CD4-positive, alpha-beta T cell treated with Interleukin-17A for 4 hours (primary cell): ENCODE data around the gene TBX21.

Source experiments
- DNase-seq: peaks from one replicate; pipeline ENCODE4 v3.0.0-alpha.2; 2020; ENCODE audit warnings: mixed read lengths

The TBX21 gene

DNA sequence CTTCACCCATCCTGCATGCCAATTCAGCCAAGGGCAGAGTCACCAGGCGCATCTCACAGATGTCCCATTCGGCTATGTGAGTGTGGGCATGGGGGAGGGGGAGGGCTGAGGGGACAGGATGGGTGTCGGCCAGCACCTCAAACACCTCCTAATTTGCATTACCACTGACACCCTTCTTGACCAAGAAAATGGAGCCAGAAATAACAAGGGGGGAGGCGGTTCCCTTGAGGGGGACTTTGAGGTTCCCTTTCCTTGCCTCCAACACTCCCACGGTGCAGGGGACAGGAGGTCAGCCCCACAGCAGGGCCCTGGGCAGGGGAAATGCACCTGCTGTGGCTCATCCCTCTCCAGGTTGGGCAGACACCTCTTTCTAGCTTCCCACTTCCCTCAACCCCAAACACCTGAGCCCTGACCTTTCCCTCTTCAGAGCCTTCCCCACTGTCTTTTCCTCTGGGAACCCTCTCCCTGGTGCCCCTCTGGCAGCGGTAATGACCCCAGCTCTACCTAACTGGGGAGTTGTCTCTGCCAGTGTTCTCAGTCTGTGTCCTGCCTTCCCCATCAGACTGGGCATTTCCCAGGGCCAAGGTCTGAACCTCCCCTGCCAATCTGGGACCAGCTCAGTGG is 18.2 kb upstream of the TBX21 start:
- no peak for DNase-seq

DNA sequence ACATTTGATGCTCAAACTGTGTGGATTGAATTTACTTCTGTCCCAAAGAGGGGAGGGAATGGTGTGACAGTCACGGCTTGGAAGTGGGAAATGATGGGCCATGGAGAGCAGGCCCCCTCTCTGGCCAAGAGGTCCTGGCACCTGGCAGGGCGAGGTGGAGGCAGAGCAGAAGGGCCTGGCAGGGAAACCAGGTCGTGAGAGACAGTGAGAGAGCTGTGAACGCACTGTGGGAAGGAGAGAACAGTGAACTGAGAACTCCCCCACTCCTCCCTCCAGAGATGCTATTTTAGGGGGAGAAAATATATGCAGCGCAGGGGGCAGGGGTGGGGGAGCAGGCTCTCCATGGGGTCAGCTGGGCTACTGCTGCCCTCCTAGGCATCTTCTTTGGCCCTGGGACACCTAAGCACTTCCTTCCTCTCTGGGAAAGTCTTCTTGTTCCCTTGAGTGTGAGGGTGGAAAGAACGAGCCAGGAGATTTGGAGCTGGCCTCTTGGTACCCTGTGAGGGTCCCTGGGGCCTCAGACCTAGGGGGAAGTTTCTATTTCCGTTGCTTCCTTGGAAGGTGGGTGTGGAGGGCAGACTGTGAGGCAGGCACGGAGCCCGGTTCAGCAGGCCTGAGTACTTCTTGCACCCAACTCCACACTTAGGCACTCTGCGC is 17.2 kb upstream of the TBX21 start:
- DNase-seq: no peak

DNA sequence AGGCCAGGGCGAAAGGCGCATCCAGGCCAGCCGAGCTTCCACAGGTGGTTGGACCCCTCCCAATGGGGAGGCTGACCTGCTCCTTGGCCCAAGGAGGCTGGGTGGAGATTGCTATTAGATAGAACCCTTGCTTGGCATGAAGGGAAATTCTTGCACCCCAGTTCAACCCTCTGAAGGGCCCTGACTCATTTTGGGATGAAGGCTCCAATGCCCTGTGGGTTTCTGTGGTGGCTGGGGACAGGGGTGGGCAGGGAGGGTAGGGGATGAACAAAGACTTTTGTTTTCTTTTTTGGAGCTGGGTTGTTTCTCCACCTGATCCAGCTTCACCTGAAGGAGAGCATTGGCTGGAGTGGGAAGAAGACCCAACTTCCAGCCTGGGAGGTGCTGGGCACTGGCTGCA is 16.7 kb upstream of the TBX21 start:
- no peak for DNase-seq

DNA sequence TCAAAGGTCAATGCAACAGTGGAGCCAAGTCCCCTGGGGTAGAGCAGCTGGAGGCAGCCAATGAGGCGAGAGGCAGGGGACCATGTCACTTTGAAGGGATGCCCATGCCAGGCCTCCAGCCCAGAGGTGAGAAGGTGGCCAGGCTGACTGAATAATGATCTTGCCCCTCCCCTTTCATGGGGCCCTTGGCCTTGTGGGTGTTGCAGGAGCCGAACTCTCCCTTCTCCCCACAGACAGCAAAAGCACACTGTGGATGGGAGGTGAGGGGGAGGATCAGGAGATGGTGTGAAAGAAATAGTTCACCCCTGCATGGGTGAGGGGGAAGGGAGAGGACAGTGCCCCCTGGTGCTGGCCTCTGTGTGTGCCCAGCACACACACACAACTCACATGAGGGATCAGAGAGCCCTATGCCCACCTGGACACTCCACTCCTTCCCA is 15.8 kb upstream of the TBX21 start:
- DNase-seq: peak; percentile 42

DNA sequence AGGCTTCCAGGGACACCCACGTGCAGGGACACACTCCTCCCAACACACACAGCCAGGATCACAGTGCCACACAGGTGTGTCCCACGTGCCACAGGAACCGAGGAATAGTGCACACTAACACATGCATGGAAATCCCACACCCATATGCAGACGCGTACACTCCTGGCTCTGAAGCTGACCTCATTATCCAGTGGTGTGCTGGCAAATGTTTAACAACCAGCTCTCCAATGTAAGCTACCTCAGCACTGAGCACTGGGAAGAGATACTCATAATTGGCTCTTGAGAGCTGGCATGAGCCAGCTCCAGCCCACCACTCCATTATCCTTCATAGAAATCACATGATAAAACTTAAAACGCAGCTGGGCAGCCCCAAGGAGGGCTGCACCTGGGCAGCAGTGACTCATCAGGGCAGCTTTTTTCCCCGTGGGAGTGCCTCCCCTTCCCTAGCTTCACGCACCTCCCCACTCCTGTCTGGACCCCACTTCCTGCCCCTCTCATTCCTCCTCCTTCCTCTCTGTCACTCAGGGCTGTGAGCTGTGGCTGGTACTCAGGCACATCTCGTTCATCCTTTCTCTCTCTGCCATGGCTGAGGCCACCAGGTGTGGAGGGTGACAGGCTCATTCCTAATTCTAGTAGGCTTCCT is 14.9 kb upstream of the TBX21 start:
- no peak for DNase-seq

DNA sequence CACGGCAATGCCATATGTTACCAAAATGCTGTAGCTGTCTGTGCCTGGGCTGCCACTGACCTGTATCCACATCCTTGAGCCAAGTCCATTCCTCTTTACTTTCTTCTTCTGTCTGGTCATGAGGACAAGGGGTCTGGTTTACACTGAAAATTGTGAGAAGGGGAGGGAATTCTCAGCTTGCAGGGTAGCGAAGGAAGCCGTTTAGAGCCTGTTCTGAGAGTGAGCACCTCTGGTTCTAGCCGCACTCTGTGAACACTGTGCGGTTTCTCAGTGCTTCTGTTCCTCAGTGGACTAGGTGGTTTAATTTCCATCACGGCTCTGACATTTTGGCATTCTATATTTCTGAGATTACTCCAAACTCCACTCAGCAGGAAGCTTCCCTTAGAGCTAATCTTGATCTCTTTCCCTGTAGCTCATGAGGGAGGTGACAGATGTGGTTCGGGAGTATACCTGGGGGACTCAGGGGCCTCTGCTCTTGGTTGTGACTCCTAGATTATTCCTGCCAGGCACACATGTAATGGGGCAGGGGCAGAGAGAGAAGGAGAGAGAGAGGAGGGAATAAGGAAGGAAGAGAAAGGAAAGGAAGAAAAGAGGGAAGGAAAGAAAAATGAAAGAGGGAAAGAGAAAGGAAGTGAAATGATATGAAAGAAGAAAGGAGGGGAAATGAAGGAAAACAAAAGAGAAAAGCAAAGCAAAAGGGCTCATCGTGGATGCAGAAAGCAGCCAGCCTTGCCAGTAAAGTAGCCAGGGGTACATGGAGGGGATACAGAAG is 14.2 kb upstream of the TBX21 start:
- no peak for DNase-seq

DNA sequence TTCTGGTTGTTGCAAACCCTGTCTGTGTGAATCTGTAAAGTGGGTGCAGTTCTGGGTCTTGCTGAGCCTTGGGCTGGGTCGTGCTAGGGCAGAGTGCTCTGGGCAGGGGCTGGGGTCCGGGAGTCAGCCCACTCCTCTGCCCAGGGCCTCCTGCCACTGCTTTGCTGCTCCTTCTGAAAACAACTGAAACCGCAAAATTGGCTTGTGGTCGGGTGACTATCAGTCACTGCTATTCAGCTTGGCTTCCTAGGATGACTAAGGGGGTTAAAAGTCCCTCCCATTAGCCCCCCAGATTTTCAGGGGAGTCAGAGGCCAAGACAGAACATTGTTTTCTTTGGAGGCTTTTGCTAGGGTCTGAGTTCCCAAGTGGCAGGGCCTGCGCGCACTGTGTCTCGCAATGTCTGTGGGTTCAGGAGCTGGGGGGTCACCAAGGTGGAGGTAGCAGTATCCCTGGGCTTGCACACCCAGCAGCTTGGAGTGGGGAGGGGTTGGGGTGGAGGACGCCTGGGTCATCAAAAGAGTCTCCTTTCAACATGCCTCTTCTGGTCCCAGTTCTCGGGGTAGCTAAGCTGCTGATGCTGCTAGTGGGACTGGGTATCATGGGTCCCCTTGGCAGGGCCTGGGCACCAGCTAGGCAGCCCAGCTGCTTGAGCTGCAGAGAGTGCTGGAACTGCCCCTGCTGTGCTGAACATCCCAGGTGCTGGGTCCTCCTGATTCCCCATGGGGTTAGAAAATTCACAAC is 13.5 kb upstream of the TBX21 start:
- peak; percentile 64 for DNase-seq

DNA sequence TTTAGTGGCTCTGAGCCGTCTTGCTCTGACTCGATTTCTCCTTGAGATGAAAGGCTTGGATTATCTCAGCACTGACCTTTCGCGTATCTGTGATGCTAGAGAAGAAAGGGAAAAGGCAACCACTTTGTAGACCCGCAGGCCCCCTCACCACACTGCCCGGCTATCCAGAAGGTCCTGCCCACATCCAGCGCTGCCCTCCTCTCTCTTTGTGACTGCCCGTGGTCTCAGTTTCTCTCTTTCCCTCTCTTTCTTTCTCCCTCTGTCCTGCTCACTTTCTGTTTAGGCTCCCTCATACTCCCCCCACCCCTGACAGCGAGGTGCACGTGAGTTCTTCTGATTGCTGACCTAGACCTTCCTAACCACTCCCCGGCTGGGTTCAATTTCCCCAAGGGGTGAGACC is 12.8 kb upstream of the TBX21 start:
- DNase-seq: no peak

DNA sequence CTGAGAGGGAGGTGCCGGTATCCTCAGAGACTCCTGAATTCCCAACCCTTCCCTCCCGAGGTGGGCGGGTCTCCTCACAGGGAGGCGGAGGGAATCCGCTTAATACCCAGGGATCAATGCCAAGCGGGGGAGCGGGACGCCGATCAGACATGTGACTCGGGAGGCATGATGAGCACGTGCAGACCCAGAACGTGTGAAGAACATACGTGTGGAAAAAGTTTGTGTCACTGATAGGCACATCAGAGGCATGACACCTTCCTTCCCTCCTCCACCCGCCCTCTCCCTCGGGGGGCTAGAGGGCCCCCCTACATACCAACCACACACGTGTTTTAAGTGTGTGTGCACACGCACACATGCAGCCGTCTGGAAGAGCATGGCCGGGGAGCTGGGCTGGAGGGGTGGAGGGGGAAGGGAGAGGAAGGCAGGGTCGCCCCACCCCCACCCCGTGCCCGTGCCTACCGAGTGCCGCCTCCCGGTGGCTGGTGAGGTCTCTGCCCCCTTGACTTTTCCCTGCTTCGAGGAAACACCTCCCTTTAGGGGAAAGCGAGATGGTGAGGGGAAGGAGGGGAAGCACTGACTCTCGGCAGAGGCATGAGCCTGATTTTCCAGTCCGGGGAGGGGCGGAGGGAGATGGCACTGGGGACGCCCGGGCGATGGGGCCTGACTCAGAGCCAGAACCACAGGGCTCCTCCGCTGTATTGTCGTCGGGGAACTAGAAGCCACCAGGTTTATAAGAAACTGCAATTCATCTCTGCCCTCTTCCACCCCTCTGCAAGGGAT is 12.1 kb upstream of the TBX21 start:
- peak; percentile 83 for DNase-seq

DNA sequence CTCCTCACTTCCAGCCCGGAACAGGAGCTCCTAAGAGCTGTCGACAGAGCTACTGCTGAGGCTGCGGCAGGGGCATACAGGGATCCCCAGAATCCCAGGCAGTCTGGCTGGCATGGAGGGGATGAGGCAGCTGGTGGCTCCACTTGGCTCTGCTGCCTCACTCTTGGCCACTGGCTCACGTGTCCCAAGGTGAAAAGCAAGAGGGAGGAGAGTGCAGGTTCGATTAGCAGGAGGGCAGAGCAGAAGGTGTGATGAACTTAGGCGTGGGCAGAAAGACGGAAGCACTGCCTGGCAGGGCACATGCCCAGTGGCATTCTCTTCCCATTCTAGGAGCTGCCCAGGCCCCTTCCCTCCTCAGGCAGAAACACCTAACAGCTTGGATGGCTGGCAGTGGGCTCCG is 11.3 kb upstream of the TBX21 start:
- DNase-seq: no peak

DNA sequence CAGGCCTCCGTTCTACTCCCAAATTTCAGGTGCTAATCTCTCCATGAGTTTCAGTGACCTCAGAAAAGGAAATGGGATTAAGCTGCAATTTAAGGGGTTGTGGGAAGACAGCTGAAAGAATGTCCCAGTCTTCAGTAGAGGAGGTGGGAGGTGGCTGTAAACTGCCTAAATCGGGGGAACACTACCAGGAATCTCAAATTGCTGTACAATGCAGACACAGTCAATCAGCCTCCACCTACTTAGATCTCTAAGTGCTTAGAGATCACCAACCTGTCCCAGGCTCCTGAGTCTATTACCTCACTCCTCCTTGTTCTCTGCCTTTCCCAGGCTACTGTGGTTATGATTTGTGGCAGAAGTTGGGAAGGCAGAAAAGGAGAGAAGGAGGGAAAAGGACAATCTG is 8.3 kb upstream of the TBX21 start:
- no peak for DNase-seq

DNA sequence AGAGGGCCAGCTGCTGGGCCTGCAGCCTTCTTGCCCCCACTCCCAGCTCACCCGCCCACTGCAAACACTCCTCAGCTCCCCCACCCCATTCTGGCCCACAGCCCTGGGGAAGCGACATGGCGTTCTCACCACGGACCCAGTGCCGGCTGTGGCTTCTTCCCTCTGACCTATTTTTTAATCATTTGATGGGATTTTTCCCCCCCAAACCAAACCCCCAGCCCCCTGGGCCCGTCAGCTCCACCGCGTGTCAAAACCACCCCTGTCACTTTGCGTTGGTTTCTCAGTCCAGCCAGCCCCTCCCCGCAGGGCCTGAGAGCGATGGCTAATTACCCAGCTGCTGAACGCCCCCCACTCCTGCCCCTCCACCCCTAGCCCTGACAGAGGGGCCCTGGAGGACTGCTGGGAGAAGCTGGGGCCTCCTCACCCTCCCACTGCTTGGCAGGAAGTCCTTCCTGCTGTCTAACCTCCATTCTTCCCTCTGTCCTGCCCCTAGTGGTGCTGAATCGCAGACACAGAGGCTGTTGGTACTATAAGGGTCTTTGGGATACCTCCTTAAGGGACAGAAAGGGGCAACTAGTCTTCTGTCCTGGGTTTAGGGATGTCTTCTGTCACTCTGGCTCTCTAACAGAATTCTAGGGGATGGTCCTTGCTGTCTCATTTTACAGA is 7.5 kb upstream of the TBX21 start:
- DNase-seq: no peak

DNA sequence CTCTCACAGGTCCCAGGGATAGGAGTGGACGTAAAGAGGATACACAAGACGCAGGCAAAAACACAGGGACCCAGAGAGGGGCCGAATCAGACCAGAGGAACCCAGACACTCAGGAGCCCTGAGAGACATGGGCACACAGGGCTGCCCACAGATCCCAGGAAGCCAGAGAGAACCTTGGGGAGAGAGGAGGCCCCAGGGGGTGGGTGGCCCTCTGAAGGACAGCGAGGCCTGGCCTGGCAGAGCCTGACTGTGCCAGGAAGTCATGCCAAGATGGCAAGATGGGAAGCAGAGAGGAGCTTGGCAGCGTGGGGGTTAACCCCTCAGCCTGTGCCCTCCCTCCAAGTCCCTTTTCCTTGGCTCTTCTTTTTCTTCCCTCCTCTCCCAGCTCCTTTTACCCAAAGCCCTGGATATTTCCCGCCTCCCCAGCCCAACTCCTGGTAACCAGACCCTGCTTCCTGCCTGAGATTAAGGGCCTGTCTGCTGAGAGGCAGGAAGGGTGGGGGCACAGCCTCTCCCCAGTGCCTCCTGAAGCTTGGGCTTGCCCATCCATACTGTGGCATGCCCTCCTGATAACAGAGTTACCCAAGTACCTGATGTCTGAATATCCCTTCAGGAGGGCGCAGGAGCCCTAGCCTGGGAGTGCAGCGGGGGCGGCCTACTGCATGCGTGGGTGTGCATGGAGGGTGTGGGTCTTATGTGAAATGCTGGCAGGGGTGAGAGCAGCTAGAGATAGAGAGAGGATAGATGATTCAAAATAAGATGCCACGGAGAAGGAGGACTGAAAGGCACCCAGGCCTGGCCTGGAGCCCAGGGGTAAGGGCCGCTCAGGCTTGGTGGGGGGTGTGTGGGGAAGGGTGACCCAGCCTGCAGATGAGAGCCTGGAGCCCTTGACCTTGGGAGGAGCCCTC is 6.0 kb upstream of the TBX21 start:
- no peak for DNase-seq

DNA sequence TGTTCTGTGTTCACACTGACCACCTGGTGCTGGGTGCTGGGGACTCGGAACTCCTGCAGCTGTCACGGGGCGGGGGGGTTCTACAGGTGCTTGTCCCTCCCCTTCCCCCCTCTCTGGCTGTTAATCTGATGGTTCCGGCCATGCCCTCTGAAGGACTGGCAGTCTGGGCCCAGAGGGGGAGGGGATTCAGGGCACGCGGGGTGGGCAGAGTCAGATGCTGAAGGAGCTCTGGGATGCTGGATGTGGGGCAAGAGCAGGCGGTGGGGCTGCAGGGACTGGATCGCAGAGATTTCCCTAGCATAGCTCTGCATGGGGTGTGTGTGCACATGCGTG is 5.4 kb upstream of the TBX21 start:
- no peak for DNase-seq

DNA sequence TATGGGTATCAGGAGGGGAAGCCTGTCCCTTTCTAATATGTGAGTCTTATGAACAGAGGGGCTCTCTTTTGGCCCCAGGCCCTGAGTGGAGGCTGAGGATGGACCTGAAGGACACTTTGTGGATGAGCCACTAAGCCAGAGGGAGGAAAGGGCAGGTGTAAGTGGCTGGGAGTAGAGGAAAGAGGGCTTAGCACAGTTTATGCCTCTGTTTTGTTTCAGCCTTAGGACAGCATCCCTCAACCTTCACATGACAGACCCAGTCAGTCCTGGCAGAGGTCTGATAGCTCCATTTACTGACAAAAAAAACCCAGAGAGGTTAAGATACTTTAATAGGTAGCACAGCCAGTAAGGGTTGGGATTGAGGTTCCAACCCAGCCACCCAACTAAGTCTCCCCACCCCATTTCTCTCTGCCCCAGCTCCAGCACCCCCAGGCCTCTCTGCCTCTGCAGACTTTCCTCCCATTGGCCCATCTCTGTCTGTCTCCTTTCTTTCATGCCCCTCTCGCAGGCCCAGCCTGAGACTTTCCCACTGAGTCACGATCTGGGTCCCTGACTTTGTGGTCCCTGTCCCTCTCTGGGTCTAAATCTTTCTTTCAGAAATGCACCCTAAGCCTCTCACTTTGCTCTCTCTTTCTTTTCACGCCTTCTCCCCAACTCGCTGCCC is 4.7 kb upstream of the TBX21 start:
- DNase-seq: no peak

DNA sequence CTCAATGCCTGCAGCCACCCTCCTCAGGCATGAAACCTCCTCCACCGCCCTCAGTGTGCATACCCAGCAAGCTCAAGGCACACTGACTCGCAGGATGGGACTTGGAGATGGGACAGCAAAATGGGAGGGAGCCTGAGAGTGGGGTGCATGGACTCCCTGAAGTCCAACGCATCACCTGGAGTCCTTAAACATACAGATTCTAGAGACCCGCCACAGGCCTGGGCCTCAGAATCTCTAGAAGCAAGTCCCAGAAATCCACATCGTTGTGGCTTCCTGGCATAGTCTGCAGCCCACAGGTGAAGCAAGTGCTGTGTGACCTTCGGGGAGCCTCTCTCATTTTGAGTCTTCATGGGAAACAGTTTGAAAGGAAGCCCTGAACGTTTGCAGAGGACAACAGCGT is 3.6 kb upstream of the TBX21 start:
- DNase-seq: no peak

DNA sequence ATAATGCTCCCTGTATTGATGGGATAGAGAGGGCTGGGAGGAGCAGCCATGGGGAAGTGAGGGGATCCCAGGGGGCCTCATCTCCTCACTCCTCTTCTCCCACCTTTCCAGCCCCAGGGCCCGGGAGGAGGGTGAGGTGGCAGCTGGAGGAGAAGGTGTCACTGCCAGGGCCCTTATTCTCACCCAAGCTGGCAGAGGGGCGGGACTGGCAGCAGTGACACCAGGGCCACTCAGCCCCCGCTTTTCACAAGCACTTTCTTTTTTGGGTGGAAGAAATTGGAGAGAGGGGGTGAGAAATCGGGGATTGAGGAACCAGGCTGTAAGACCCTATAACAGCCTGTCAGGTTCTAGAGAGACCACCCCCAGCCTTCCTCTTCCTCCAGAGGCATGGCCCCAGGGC is 2.4 kb upstream of the TBX21 start:
- DNase-seq: no peak

DNA sequence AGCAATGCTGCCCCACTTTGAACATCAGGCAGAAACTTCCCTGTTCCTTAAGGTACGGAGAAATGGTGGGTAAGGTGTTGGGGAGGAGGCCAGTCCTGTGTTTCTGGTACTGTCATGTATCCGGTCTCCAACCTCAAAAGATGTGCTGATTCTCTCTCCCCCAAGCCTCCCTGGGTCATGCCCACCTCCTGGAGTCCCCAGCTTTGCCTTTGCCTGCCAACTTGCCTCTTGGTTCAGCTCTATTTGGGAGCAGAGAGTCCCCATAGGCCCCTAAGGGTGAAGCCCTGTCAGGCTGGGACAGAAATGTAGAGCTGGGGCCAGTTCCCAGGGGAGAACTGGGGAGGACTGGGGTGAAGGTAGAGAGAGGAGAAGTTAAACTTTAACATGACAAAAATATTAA is 1.6 kb upstream of the TBX21 start:
- DNase-seq: no peak

DNA sequence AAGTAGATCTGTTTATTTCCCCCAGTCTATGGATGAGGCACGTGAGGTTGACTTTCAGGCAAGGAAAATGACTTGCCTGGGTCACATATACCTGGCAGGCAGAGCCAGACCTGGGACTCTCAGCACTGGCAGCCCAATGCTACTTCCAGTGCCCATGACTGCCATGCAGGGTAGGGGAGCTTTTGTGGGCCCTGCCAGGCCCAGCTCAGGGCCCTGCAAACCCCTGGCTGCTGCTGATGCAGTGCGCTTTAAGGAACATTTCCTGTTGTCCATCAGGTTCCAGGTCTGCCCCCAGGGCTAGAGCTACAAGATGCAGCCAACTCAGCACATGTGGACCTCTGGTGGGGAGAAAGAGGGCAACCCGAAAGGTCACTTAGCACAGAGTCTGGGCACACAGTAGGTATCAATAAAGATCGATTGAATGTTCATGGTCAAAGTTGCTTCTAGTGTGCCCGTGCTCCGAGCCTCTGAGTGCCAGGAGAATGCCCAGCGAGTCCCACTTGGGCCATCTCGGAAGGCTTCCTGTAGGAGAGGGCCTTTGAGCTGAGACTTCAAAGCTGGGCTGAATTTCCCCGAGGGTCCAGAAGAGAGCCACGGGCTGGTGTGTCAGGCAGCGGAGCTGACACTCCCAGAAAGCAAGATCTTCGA is 513 bp upstream of the TBX21 start:
- DNase-seq: no peak
